Cardiac septum (tissue), 1 donor: ENCODE measurements around the gene TMEM63A. TPM values are rescaled to one million over a fixed set of nuclear protein-coding genes. Genes with fewer than 3 reads are reported as not detected.
"Not testable (repeated sequence)": the region's sequence is repeated elsewhere in the genome, so short reads cannot be mapped to it uniquely, and the experiment has no call there.

Experiments used
- DNase-seq: peaks from one replicate; pipeline ENCODE4 v3.0.0-alpha.2; 2020; ENCODE audit warnings: low spot score
- intact Hi-C: fragments of 100-400 bp; cut with DNase I; formaldehyde crosslinking; loops from one replicate; pipeline ENCODE4 v1.14.0; 2022
- total RNA-seq: library from RNA; stranded (reverse); fragmentation: NEBNext Ultra II Directional; extraction: Animal tissue kit (Norgen Biotek cat#: 25700); gene quantifications from one replicate; pipeline ENCODE4 v1.2.1, GENCODE V29; 2021
- donor health status: DM: no; HTN: no; CAD: no.

TMEM63A gene
- total RNA-seq, 1 donor from 2014 or later = 21.4 TPM

DNA sequence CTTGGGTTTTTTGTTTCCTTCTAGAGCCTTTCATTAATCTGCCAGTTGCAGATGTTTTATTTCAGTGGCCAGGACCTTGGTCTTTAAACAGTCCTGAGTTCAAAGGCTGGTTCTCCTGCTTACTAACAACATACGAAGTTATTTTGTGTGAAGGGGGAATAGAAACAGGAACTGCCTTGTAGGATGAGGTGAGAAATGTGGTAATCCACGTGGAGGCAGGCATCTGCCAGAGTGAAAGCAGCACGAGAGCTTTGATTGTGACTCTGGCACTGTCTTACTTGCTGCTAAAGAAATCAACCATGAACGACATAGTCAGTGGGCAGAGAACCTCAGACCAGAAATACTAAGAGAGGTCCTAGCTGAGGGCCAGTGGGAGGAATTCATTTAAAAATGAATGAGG lies 30.4 kb downstream of the TMEM63A start:
- DNase-seq = no peak
- intact Hi-C loops = no loop called here

DNA sequence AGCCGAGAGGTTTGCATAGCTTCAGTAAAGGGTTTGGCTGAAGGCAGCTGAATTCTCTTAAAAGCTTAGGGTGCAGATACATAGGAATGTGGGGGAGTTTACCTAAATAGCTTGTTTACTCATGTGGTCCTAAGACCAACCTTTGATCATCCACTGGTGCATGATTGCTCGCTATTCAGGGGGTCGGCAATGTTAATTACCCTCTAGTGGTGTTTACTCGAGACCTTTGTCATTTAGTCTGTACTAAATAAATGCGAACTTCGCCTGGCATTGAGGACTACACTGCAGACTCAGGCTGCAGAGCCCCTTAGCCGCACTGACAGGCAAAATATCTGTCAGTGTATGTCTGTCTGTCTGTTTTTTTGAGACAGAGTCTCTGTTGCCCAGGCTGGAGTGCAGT lies 31.8 kb downstream of the TMEM63A start:
- no peak for DNase-seq
- intact Hi-C loops = no loop called here

DNA sequence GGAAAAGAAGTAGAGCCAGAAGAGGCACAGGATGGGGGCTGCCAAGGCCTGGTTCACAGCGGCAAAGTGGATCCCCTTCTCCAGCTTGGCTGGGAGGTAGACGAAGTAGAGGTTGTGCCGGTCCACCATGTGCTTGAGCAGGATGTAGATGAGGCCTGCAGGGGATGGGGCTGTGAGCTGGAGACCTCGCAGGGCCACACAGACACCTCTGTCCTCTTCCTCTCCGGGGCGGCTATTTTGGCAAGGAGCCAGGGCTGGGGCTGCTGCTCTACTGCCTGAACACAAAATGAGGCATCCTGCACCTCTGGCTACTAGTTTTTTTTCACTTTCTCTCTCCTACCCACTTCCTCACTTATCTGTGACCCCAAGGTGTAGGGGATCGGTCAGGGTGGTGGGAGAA lies 32.3 kb downstream of the TMEM63A start:
- no peak for DNase-seq
- intact Hi-C loops = no loop called here

DNA sequence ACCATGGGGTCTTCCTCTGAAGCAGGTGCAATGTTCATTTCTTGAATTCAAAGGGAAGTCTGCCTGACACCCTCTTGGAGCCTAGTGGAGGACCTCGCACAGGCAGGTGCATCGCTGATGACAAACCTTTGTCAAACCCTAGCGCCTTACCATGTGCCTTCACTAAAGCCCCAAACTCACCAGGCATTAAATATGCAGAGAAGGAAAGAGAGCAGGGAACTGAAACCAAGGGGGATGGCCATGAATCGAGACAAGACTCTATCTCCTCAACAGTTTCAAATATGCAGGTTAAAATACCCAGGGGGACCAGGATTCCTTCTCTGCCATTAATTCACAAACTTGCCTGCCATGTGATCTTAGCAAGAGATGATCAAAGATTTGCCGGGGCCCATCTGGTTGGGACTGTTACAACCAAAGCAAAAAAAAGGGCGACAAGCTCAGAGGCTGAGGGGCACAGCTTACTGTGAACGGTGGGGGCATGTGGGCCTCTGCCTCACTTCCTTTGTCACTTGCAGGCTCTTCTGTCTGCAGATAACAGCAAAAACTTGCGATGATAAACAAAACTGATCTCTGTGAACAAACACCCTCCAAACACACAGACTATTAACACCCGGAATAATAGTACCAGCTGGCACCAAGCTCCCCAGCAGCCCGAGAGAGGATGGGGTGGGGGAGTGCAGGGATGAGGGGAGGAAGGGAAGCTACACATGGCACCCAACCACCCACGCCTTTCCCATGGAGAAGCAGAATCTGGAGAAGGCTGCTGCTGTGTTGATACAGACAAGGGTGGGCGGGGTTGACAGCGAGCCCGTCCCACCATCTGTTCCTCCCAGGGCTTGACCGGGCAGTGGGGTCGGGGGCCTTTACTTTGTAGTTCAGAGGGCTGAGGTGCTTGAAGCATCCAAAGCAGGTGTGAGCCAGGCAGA lies 33.9 kb downstream of the TMEM63A start:
- no peak for DNase-seq
- intact Hi-C loops = no loop called here

DNA sequence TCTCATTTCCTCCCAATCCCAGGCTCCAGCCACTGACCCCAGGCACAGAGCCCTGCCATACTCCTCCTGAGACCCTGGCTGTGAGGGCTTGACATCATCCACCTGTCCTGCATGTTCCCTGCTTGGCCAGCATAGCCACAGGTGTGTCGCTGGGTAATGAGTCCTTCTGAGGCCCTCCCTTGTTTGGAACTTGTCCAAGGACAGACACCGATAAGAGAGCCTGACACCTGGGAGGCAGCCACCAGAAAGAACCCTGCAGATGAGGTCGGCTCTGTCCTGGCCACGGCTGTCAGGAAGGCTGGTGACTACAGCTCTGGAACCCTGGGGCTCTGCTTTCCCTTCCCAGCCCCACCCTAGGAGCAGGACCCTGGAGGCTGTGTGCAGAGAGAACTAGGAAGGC lies 34.6 kb downstream of the TMEM63A start:
- intact Hi-C loops = loop anchor here (2.0 kb wide), 1 partner anchor 373 kb away; no protein-coding TSS in a partner anchor
- DNase-seq = no peak

DNA sequence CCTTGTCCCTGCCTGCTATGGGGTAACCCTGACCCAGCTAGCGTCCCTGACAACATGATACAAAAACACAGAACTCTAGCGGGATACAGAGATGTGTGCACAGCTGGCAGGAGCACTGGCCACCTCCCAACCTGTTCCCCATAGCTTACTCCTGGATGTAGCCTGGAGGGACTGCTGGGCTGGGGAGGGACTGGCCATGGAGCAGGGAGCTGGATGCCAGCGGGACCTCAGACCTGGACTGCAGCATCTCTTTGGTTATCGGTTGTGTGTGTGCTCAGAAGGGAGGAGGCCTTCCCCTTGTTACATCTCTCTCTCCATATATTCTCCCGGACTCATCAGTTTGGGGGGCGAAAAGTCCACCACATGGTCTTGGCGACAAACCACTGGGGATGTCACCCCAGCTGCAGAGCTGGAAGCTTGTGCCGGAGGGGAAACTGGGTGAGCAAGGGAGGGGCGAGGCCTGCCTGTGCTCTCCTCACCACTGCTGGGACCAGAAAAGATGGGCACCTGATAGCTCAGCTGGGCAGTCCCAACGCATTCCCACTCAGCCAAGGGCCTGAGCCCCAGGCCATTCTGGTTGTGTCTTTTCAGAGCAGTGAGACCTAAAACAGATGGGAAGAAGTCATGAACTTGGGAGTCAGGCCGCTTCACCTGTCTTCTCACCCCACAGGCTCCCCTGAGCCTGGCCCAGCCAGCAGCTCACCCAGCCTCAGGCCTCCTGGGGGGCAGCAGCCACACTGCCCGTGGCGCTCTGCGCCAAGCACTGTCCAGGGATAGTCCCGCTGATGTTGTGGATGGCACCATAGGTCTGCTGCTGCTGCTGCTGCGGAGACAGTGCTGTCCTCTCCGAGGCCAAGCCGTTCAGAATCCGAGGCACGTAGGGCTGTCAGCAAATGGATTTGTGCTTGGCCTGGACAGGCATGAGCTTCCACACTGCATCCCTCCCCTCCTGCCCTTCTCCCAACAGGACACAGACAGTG lies 35.6 kb downstream of the TMEM63A start:
- intact Hi-C loops = loop anchor here (2.0 kb wide), 1 partner anchor 372 kb away; no protein-coding TSS in a partner anchor
- no peak for DNase-seq

DNA sequence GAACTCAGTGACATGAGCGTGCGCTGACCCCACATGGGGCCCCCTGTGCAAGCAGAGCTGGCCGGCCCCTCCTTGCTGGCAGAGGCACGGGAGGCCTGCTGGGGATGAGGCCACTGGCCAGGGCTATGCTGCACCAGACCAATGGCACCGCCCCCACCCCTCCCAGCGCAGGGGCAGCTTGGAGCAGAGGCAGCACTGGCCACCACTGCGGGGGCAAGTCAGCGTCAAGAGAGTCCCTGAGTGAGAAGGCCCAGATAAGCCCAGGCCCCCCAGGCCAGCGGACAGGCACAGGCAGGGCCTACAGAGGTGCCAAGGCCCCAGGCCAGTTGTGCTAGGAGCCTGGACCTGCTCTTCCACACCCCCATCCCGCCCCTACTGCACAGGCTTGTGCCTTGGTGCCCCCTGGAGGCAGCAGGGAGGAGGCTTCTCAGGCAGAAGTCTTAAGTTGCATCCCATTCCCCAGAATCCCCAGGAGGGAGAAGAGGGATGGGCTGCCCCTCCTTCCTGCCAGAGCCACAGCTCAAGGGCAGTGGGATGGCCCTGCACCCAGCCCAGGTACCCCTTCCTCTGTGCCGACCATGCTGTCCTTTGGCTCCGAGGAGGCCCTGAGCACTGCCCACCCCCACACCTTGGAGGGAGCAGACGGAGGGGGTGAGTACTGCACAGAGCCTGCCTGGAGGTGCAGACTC lies 36.5 kb downstream of the TMEM63A start:
- intact Hi-C loops = loop anchor here (2.0 kb wide), 2 partner anchors 67 to 371 kb away; no protein-coding TSS in a partner anchor
- peak; percentile 84 for DNase-seq

DNA sequence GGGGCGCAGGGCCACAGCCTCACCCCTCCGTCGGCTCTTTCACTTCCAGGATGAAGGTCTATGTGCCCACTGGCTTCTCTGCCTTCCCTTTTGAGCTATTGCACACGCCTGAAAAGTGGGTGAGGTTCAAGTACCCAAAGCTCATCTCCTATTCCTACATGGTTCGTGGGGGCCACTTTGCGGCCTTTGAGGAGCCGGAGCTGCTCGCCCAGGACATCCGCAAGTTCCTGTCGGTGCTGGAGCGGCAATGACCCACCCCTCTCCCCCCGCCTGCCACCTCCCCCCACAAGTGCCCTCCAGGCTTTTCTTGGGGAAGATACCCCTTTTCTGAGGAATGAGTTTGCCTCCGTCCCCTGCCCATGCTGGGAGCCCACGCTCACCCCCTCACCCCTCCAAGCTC lies 37.1 kb downstream of the TMEM63A start:
- intact Hi-C loops = loop anchor here (2.0 kb wide), 1 partner anchor 66 kb away; no protein-coding TSS in a partner anchor
- DNase-seq = no peak

DNA sequence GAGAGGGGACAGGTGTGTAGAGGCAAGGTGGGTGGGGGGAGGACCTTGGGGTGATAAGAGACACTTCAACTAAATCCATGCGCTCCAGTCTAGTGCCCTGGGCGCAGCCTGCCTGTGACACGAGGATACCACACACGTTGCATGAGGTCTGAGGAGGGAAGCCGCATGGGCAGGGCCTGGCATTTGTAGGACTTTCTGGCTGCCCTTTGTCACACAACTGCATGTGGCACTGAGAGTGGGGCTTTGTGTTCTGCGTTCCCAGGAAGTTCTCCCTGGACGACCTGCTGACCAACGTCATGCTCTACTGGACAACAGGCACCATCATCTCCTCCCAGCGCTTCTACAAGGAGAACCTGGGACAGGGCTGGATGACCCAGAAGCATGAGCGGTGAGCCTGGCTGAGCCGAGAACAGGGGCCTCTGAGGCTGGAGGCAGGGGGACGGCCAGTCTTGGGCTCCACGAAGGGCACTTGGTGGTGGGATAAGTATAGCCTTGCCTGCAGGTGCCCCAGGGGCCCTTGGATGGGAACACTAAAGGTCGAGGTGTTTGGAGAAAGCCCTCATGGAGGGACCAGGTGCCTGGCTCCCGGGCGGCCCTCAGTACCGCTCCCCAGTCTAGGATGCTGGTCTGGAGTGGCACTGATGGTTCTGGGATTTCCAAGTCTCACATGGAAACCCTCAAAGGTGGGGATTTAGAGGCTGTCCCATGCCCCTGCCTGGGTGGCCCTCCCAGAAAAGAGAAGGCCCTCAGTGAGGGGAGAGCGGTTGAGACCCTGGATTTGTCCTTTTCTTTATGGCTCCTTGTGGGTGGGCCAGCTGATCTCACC lies 37.7 kb downstream of the TMEM63A start:
- intact Hi-C loops = loop anchor here (2.0 kb wide), 1 partner anchor 66 kb away; no protein-coding TSS in a partner anchor
- no peak for DNase-seq

DNA sequence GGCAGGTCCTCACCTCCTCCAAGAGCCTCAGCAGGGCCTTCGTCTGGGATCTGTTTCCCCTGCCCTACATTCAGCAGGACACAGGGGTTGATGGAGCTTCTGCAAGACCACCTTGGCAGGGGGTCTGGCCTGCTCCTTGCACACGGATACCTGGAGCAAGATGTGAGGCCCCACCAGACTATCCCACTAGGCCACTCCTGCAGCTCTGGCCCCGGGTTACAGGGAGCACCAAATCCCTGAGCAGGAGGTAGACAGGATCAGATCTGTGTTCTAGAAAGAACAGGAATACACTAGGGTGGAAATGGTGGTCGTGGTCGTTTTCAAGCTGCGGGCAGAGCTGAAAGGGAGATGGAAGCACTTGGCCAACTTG lies 38.8 kb downstream of the TMEM63A start:
- intact Hi-C loops = no loop called here
- no peak for DNase-seq

DNA sequence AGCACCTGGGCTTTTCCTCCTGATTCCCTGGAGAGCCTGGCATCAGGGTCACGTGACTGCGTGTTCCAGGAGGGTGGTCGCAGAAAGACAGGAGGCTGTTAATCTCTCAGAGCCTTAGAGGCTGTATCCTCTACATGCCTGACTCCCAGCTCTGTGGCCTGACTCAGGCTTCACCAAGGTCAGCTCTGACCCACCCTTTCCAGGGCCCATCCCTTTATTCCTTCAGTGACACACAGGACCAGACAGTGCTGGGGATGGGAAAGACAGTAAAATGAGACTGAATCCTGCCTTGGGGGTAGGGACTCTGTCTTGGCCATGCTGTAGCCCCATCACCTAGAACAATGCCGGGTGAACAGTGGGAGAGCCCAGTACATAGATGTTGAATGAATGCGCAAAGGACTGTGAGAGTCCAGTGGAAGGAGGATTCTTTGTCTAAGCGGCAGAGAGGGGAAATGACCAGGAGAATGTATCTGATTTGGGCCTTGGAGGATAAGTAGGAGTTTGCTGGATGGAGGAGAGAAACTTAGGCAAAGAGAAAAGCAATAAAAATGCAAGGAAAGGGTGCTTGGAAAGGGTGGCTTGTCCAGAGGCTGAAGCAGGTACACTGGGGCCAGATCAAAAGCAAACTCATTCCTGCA lies 39.3 kb downstream of the TMEM63A start:
- intact Hi-C loops = no loop called here
- no peak for DNase-seq

DNA sequence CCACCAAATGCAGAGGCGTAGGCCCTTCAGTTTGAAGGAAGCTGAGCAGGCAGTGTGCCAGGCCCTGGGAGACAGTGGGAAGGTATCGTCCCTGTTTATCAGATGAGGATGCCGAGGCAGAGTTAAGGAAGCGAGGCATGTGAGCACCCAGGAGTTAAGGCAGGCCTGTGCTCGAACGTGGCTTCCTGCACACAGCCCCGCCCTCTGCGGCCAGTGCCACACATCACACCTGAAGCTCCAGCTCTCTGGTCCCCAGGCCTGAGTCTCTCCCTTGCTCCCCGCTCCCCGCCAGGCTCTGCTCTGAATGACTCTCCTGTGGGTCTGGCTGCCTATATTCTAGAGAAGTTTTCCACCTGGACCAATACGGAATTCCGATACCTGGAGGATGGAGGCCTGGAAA lies 40.1 kb downstream of the TMEM63A start:
- no peak for DNase-seq
- intact Hi-C loops = no loop called here

DNA sequence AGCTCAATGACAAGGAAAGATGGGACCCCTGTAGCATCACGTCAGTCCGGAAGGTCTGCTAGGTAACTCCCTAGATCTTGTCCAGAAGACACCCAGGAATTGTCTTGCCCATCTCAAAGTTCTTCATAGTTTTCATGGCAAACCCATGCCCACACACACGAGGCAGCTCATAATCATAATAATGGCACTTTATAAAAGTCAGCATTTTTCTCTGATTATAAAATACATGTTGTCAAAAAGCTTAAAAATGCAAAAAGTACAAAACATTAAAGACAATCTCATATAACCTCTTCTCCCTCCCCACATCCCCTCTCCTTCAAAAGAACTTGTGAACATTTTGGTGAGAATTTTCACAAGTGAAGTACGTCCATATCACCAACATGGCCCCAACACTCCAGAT lies 41.5 kb downstream of the TMEM63A start:
- no peak for DNase-seq
- intact Hi-C loops = no loop called here

DNA sequence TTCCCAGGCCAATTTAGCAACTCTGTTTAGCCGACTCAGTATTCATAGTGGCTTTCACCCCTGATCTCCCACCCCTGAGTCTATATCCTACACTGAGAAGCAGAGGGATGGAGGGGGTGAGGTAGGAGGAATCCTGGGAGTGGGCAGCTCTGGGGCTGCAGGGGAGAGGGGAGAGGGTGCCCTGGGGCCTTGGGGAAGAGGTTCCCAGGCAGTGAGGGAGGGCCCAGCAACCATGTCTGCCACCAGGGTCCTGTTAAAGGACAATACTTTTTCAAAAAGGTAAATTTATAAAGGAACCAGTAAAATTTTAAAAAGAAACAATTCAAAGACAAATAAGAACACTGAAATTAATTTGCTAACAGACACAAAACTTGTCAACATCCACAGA lies 42.0 kb downstream of the TMEM63A start:
- intact Hi-C loops = no loop called here
- DNase-seq = no peak

DNA sequence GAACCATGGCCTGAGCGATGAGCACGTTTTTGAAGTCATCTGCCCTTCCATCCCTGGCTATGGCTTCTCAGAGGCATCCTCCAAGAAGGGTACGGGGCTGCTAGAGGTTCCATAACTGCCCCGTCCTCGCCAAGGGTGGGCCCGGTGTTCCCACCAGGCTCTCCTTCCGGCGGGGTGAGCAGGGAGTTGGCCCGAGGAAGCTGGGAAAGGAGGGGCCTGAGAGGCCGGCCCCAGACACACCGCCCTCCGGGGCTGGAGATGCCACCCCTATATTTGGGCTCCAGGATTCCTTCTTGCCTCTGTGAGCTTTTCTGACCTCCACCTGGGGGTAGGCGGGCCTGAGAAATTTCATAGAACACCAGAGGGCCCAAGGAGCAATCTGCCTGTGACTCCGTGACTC lies 43.4 kb downstream of the TMEM63A start:
- no peak for DNase-seq
- intact Hi-C loops = no loop called here

DNA sequence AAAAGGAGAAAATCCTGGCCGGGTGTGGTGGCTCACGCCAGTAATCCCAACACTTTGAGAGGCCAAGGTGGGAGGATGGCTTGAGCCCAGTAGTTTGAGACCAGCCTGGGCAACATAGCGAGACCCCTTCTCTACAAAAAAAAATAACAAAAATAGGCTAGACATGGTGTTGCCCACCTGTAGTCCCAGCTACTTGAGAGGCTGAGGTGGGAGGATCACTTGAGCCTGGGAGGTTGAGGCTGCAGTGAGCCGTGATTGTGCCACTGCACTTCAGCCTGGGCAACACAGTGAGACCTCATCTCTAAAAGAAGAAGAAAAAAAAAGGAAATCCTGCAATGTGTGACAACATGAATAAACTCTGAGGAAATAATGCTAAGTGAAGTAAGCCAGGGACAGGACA lies 45.9 kb downstream of the TMEM63A start:
- intact Hi-C loops, DNase-seq: not testable (repeated sequence)

DNA sequence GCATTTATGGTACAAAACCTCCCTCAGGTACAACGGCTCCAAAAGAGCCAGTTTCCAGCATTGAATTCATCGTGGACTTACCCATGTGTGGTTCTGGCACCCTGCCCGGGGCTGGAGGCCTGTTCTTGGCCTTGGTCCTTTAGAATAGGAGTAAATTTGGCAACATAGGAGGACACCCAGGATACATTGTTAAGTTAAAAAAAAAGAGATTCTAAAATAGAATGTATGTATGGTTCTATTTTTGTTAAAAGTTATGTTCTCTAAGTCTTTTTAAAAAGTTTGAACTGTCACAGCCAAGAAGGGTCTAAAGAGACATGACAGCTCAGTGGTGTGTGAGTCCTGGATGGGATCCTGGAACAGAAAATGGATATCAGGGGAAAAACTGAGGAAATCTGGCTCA lies 46.3 kb downstream of the TMEM63A start:
- intact Hi-C loops = loop anchor here (2.0 kb wide), 1 partner anchor 19 kb away; no protein-coding TSS in a partner anchor
- DNase-seq = no peak
